Neural crest cell (in vitro differentiated cells): ENCODE results near the gene INMT. TPM values are rescaled to one million over a fixed set of nuclear protein-coding genes. Genes with fewer than 3 reads are reported as not detected.

ENCODE experiments used
- DNase-seq: peaks from one replicate; pipeline ENCODE4 v3.0.0; 2021; ENCODE audit warnings: low read depth, mixed read lengths, low spot score
- H3K27ac Mint-ChIP-seq: one replicate; pipeline ENCODE4 v1.8.0; 2021; ENCODE audit warnings: mild to moderate bottlenecking, mixed read lengths; ENCODE audit not compliant: unreplicated experiment
- H3K27me3 Mint-ChIP-seq: 2 replicates; pipeline ENCODE4 v1.8.0; 2021; ENCODE audit warnings: low read depth, mild to moderate bottlenecking, mixed read lengths
- H3K36me3 Mint-ChIP-seq: 2 replicates; pipeline ENCODE4 v1.8.0; 2021; ENCODE audit warnings: low read depth, mild to moderate bottlenecking, mixed read lengths
- H3K4me1 Mint-ChIP-seq: 2 replicates; pipeline ENCODE4 v1.8.0; 2021; ENCODE audit warnings: mixed read lengths
- H3K4me3 Mint-ChIP-seq: one replicate; pipeline ENCODE4 v1.8.0; 2021; ENCODE audit warnings: mild to moderate bottlenecking, mixed read lengths
- H3K9me3 Mint-ChIP-seq: 2 replicates; pipeline ENCODE4 v1.8.0; 2021; ENCODE audit warnings: mixed read lengths
- CTCF ChIP-seq: fragments of 200-600 bp; sonication (generic); conservative IDR thresholded peaks from 2 replicates; pipeline ENCODE4 v1.5.0; 2021; ENCODE audit warnings: antibody characterized with exemption, mild to moderate bottlenecking
- total RNA-seq: library from RNA; stranded (reverse); gene quantifications from 2 replicates; pipeline ENCODE4 v1.2.1, GENCODE V29; 2021

The INMT gene
- total RNA-seq, 1 donor from 2014 or later = 0.77 TPM

- H3K4me1 Mint-ChIP-seq = no peaks in the 10 kb centered on the region
- H3K36me3 Mint-ChIP-seq = no peaks in the 10 kb centered on the region
- H3K27me3 Mint-ChIP-seq = no peaks in the 10 kb centered on the region
- no peaks in the 10 kb centered on the region for H3K9me3 Mint-ChIP-seq
- no peak for TF ChIP-seq CTCF
- H3K4me3 Mint-ChIP-seq = no peak overlapping the region
- no peak overlapping the region for H3K27ac Mint-ChIP-seq
- DNase-seq = no peak
These were observed 8.7 kb downstream of the INMT start for GRCh38 chr7:30760514-30761213.

DNA sequence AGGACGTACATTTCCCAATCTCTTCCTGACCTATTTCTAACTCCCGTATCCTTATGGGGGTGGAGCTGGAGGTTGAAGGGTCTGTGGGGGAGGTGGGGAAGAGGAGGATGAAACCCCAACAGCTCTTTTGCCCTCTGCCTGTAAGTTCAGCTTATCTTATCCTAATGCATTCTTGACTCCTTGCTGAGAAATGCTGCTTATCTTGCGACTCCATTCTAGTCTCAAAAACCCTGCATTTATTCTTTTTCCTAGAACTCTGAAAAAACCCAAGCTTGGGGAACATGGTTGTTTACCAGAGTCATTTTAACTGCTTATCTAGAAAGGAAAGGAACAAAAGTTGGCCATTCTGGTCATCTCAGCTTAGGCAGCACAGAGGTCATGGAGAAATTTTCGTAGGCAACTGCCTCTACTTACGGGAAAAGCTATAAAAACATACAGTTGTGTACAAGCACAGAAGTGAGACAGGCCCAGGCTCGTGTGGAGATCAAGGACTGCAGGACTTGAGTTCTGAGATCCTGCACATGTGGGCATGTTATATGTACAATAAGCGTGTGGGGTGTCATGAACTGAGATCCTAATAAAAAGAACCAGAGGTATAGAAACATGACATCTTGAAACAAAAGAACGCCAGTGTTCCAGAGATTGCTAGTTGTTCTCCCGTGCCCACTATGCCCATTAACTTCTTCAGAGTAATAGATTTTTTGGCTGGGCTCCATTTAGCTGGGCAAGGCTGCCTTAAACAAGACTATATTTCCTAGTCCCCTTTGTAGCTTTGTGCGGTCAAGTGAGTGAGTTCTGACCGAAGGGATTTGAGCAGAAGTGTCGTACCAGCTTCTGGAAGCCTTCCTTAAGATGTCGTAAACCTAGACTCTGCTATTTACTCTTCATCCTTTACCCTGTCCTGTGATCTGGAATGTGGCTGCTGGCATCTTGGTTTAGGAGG is 9.6 kb downstream of the INMT start:
- Mint-ChIP-seq H3K9me3 (no peaks in the 10 kb centered on the region), H3K27ac (no peak overlapping the region), H3K4me1 (no peaks in the 10 kb centered on the region), H3K36me3 (no peaks in the 10 kb centered on the region), H3K4me3 (no peak overlapping the region), H3K27me3 (no peaks in the 10 kb centered on the region)
- TF ChIP-seq CTCF = no peak
- DNase-seq = no peak

DNA sequence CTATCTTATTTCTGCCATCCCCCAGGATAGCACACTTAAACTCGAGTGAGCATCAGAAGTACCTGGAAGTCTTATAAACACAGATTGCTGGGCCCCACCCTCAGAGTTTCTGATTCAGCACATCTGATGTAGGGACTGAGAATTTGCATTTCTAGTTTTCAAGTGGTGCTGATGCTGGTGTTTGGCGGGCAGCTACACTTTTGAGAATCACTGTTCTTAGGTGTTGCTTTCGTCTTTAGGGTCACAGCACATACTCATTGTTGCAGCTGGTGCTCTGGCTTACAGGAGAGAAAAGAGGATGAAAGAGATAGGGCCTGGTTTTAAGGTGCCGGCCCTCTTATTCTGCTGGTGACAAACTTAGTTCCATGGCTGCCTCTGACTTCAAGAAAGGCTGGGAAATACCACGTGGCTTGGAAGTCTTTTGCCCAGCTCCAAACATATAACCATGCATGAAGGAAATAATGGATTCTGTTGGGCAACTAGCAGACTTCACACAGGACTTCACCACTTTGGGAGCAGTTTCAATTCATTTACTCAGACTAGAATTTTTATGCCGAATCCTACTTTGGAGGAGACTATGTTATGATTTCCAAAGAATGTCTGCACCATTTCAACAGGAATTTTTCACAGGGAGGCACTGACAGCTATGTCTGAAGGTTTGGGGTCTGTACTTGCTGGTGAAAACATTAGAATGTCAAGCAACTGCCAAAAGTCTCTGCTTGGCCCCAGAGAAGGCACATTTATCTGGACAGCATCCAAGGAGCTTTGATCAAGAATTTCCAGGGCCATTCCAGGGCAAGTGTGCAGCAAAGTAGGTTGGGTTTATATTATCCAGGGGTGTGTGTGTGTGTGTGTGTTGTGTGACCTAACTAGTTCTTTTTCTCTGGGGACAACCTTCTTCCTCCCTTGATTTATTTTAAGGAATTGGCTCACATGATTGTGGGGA is 12.4 kb downstream of the INMT start:
- TF ChIP-seq CTCF = no peak
- Mint-ChIP-seq H3K36me3 (no peaks in the 10 kb centered on the region), H3K9me3 (no peaks in the 10 kb centered on the region), H3K4me1 (no peaks in the 10 kb centered on the region), H3K27ac (no peak overlapping the region), H3K27me3 (peaks cover 3% of the 10 kb centered on the region), H3K4me3 (no peak overlapping the region)
- no peak for DNase-seq

GRCh38 chr7:30765408-30765807 is 13.5 kb downstream of the INMT start:
- Mint-ChIP-seq H3K9me3 (no peaks in the 10 kb centered on the region), H3K36me3 (no peaks in the 10 kb centered on the region), H3K27ac (no peak overlapping the region), H3K4me3 (no peak overlapping the region), H3K27me3 (peaks cover 3% of the 10 kb centered on the region), H3K4me1 (peaks cover 2% of the 10 kb centered on the region)
- no peak for TF ChIP-seq CTCF
- DNase-seq = no peak

DNA sequence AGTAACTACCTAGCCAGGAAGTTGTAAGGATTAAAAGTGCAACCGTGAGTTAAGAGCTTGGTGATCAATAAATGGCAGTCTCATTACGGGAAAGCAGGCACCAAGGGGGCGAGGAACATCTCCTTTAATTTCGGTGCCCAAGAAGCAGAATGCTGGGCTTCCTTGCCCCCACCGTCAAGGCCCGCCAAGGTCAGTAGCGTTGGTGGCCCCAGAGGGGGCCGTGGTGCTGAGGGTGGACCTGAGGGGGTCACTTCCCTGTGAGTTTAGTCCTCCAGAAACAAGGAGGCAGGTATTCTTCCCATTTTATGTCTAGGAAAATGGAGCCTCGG is 18.9 kb downstream of the INMT start:
- no peak for DNase-seq
- Mint-ChIP-seq H3K27me3 (peaks cover 3% of the 10 kb centered on the region), H3K4me3 (no peak overlapping the region), H3K27ac (no peak overlapping the region), H3K9me3 (no peaks in the 10 kb centered on the region), H3K4me1 (peaks cover 16% of the 10 kb centered on the region), H3K36me3 (no peaks in the 10 kb centered on the region)
- TF ChIP-seq CTCF = no peak
